NCI-H2081 (cell line): ENCODE data around the gene USH1C.

Experiments
- DNase-seq, 2 experiments: peaks; one replicate each; lab custom pipeline; 2025; lab: John Stamatoyannopoulos, UW

USH1C gene

DNA sequence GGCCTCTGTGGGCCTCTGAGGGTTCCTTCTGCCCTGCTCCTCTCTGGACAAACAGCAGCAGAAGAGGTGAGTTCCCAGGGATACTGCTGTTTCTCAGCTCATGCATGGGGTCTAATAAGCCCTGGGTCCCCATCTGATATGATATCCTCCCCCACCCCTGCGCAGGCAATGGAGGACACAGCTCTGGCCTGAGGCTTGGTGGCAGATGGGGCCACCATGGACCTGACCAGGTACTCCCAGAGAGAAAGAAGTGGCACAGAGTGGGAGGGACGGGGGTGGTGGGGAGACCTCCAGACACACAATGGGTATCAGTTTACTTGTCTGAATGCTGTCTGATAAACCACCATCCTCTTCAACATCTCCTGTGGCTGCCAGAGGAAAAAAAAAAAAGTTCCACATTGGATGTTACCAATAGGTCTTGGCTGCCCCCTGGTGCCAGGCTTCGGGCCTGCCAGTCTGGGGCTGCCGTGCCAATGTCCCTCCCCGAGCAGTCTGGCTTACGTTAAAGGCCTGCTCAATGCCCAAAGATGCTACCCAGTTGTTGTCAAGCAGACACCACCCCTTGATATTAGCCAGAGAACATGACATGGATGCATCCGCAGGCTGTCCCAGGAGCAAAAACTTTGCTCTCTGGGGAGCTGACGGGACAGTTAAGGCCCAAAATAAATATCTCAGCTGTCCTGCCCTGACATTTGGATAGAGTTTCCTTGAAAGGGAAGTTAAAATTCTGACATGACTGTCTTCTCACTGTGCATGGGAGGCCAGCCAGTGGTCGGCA lies 39.7 kb downstream of the USH1C start:
- peak; percentile 78 for DNase-seq

GRCh38 chr11:17502630-17503029 lies 41.6 kb downstream of the USH1C start:
- DNase-seq: no peak

- no peak for DNase-seq
These were observed 43.5 kb downstream of the USH1C start for GRCh38 chr11:17500673-17501072.

- DNase-seq: peak in 1 of 2 experiments; percentile 45
These were observed 45.7 kb downstream of the USH1C start for GRCh38 chr11:17498475-17498874.

DNA sequence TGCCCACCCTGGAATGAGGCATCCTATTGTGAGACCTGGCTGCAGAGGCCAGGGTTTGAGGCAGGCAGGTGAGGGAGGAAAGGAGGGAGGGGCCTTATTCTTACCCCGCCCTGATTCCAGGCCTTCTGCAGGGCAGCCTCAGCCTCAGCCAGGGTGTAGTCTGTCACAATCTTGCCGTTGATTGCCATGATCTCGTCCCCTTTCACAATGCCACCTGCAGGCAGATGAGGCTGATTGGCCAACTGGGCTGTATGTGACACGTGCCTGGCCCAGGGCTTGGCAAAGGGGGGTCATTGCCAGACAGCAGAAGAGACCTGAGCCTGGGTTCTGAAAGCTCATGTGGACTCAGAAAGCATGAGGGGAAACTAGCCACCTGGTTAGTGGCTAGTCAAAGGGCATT lies 46.2 kb downstream of the USH1C start:
- DNase-seq: peak; percentile 40 to 78

- no peak for DNase-seq
These were observed 47.8 kb downstream of the USH1C start for GRCh38 chr11:17496406-17496805.

DNA sequence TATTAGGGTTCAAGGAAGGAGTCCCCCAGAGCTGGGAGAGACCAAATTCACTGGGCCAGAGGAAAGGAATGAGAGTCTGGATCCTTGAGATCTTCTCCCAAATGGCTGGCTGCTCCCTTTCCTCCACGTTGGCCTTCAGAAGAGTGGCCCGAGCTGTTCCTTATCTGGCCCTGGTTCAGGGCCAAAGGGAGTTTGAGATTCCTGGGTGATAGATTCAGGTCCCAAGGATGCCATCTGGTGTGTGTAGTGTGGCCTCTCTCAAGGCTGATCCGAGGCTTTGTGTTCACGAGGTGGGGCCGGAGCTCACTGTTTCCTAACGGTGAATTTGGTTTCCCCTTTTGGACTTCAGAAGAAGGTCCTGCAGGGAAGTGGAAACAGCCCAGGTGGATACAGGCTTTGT lies 50.2 kb downstream of the USH1C start:
- no peak for DNase-seq

DNA sequence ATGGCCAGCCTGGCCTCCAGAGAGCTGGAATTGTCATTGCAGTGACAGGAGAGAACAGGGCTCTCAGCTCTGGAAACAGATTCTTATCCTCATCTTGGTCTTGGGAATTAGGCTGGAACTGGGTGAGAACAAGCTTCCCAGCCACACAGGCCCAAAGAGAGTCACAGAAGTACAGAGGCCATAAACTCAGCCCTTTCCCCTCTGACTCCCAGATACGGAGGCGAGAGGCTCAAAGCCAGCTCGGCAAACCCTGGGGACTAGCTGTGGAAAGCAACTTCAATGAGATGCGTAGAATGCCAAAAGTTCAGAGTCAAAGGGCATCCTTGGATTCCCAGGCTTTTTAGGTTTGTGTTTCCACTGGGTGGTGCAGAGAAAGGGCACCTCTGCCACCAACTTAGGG lies 53.3 kb downstream of the USH1C start:
- DNase-seq: no peak

DNA sequence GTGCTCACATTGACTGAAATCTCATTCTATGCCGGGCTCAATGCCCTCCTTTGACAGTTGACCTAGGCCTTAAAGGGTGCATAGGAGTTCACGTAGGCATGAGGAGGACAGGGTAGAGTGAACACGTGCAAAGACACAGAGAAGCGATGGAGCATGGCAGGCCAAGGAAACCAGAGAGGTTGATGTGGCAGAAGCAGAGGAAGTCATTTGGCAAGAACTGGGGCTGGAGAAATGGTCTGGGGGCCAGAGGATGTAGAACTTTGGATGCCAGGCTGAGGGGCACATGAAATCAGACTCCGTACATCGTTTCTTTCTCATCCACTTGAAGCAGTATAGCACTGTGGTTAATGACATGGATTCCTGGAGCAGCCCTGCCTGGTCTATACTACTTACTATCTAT lies 54.0 kb downstream of the USH1C start:
- DNase-seq: no peak

GRCh38 chr11:17489751-17490150 lies 54.5 kb downstream of the USH1C start:
- DNase-seq: no peak

DNA sequence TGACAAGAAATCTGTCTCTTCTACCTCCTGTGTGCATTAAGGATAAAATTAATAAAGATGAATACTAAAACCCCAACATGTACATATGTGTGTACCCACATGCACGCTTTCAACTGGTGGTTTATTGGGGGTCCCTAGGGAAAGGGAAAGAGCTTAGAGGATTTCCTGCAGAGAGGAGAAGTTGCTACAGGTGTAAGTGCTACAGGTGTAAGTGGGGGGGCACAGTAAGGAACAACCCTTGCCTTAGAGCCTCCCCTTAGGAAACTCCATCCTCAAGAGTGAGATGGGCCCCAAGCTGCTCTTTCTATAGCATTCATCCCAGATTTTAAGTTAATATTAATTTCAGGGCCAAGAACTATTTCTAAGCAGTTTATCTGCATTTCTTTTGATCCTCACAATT lies 55.7 kb downstream of the USH1C start:
- no peak for DNase-seq

DNA sequence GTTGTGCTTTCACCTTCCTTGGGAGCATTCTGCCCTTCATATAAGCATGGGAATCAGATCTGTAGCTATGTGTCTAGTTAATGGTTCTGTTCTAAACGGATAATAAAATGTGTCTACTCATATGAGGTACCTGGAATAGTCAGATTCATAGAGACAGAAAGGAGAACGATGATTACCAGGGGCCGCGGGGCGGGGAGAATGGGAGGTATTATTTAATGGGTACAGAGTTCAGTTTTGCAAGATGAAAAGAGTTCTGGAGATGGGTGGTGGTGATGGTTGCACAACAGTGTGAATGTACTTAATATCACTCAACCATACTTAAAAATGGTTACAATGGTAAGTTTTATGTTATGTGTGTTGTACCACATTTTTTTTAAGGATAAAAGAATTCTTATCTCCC lies 57.6 kb downstream of the USH1C start:
- DNase-seq: no peak

- DNase-seq: no peak
These were observed 60.7 kb downstream of the USH1C start for GRCh38 chr11:17483505-17483904.

- DNase-seq: no peak
These were observed 62.3 kb downstream of the USH1C start for GRCh38 chr11:17481905-17482304.

DNA sequence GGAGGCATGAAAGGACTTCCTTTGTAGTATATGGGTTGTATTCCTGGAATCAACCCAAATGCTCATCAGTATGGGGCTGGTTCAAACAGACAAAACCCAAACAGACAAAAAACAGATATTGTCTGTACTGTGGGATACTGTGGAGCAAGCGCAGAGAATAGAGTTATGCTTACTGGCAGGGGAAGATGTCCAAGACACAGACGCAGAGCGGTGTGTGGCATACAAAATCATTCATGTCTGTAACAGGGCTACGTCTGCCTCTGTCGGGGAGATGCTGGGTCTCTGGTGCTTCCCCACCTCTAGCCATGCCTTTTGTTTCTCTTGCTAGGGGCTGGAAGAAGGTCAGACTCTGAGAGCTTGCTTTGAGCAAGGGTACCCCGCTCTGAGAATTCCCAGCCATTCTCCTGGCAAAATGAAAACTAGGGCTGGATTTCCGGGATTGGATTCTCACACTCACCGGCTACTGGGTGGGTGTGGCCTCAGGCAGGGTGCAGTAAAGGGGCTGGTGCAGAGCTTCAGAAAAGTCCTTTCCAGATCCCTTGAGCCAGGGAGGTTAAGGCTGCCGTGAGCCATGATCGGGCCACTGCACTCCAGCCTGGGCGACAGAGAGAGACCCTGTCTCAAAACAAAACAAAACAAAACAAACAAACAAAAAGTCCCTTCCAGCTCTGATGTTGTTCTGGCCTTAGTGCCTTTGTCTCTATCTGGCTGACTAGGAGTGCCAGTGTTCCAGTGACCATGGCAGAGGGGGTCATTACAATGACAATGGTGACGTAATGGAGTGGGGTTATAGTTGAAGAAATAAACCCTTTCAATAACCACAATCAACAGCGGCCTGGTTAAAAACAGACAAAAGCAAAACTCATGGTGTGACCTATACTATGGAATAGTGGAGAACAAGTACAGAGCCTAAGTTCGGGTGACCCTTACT lies 64.7 kb downstream of the USH1C start:
- DNase-seq: peak; percentile 66 to 73

GRCh38 chr11:17478070-17478469 lies 66.1 kb downstream of the USH1C start:
- DNase-seq: no peak

DNA sequence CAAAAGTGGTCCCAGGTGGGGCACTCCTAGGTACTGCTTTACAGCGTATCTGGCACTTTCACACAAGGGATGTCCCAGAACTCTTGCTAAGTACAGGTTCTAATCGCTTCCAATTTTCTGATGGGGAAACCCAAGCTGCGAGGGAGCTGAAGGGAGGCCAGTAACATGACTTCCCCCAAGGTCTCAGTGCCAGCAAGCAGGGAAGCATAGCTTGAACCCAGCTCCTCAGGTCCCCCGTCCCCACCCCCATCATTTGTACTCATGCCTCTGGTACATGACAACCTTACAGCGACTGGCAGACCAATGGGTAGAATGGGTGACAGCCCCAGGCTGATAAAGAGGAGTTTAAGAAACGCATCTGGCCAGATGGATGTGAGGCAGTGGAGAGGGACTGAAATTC lies 66.9 kb downstream of the USH1C start:
- no peak for DNase-seq

- DNase-seq: no peak
These were observed 67.2 kb downstream of the USH1C start for GRCh38 chr11:17477084-17477333.

- DNase-seq: peak in 1 of 2 experiments; percentile 55
These were observed 67.7 kb downstream of the USH1C start, which contains the start of gene ABCC8 for GRCh38 chr11:17476317-17477083. TSS of gene ABCC8 (minus strand) at chr11:17476845. CDS start at chr11:17476776, 69 bp downstream.

- no peak for DNase-seq
These were observed 68.4 kb downstream of the USH1C start for GRCh38 chr11:17475666-17476316.

- no peak for DNase-seq
These were observed 71.0 kb downstream of the USH1C start for GRCh38 chr11:17473071-17473744.
